Brain microvascular endothelial cell (primary cell): ENCODE measurements around the gene CCDC7.
A peak's percentile ranks its signal among the peaks of the same experiment; 100 is the strongest.
"Not testable (repeated sequence)": the region's sequence is repeated elsewhere in the genome, so short reads cannot be mapped to it uniquely, and the experiment has no call there.

Experiments
- DNase-seq: peaks from one replicate; pipeline ENCODE4 v3.0.0-alpha.2; 2020
- H3K27ac ChIP-seq: fragments of 250-450 bp; sonication (Bioruptor Pico); 2 replicates; pipeline ENCODE4 v1.5.1; 2020; ENCODE audit warnings: mild to moderate bottlenecking, moderate library complexity
- H3K27me3 ChIP-seq: fragments of 250-450 bp; sonication (Bioruptor Pico); replicated peaks from 2 replicates; pipeline ENCODE4 v1.5.1; 2020; ENCODE audit warnings: mild to moderate bottlenecking
- H3K36me3 ChIP-seq: fragments of 250-450 bp; sonication (Bioruptor Pico); replicated peaks from 2 replicates; pipeline ENCODE4 v1.5.1; 2020; ENCODE audit warnings: mild to moderate bottlenecking
- H3K4me3 ChIP-seq: 2 replicates; pipeline ENCODE4 v1.5.1; 2011; ENCODE audit warnings: low read depth, mild to moderate bottlenecking, control low read depth, low read length, moderate library complexity
- in situ Hi-C: cut with HindIII; loops from 2 replicates; pipeline ENCODE4 v1.10.0; 2017; ENCODE audit warnings: low sequenced_read_pairs, low pct_ligation_motif_present
- TF ChIP-seq, protein P1 (sequence below): IDR thresholded peaks from 2 replicates; pipeline ENCODE4 v1.5.1; 2011; ENCODE audit warnings: low read depth, mild to moderate bottlenecking, moderate library complexity, low read length, control low read depth, inconsistent platforms; ENCODE audit errors: missing control alignments

The CCDC7 gene

DNA sequence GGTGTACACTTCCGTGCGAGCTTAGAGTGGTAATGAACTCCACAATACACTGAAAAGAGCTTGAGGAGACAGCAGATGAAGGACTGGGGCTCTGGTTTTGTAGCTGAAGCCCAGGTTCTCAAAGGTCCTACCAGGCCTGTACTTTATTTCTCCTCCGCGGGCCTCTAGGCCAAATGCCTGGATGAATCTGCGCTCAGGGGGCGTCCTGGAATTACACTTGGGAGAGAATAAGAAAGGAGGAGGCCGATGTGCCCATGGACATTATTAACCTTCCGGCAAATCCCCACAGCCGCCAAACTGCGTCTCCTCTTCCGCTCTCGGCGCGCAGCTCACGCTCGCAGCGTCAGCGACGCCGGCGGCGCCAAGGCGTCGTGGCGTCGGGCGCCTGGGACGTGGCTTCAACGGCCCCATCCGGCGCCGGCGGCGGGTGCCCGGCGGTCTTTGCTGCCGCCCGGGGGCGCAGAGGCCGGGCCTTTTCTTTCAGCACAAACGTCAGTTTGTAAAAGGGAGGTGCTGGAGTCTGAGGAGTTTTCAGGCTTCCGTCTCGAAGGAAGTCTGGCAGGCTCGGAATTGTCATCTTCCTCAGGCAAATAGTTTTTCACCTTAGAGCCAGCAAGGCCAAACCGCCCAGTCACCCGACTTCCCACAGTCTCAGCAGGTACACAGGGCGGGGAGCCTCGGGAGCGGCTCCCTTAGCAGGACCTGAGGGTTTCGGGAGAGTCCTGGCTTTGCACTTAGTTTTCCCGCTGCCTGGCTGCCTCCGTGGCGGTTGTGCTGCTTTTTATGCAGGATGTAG lies at the start of gene CCDC7:
CCDC7 (plus strand) TSS at position 401 of the 796 bp plus-strand sequence. CDS start 5,503 bp downstream, outside the sequence.
- H3K27ac ChIP-seq, result peak within 1 kb of the TSS; percentile 85
- no peaks in the 10 kb centered on the region for H3K36me3 ChIP-seq
- DNase-seq, result peak; percentile 82
- in situ Hi-C loops, result no loop called here
- H3K4me3 ChIP-seq, result peak within 1 kb of the TSS; percentile 80
- TF ChIP-seq, protein P1, sequence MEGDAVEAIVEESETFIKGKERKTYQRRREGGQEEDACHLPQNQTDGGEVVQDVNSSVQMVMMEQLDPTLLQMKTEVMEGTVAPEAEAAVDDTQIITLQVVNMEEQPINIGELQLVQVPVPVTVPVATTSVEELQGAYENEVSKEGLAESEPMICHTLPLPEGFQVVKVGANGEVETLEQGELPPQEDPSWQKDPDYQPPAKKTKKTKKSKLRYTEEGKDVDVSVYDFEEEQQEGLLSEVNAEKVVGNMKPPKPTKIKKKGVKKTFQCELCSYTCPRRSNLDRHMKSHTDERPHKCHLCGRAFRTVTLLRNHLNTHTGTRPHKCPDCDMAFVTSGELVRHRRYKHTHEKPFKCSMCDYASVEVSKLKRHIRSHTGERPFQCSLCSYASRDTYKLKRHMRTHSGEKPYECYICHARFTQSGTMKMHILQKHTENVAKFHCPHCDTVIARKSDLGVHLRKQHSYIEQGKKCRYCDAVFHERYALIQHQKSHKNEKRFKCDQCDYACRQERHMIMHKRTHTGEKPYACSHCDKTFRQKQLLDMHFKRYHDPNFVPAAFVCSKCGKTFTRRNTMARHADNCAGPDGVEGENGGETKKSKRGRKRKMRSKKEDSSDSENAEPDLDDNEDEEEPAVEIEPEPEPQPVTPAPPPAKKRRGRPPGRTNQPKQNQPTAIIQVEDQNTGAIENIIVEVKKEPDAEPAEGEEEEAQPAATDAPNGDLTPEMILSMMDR, result peak; percentile 42
- no peaks in the 10 kb centered on the region for H3K27me3 ChIP-seq

- H3K27me3 ChIP-seq, DNase-seq, H3K36me3 ChIP-seq, H3K27ac ChIP-seq, H3K4me3 ChIP-seq, in situ Hi-C loops: not testable (repeated sequence)
These were observed 48.8 kb upstream of the CCDC7 start for GRCh38 chr10:32397163-32397562.

GRCh38 chr10:32399720-32400119 lies 46.2 kb upstream of the CCDC7 start:
- DNase-seq, in situ Hi-C loops, H3K36me3 ChIP-seq, H3K27me3 ChIP-seq, H3K27ac ChIP-seq, H3K4me3 ChIP-seq: not testable (repeated sequence)

GRCh38 chr10:32400961-32401360 lies 45.0 kb upstream of the CCDC7 start:
- H3K36me3 ChIP-seq, result no peaks in the 10 kb centered on the region
- TF ChIP-seq, protein P1, result no peak
- in situ Hi-C loops, result no loop called here

GRCh38 chr10:32402499-32402898 lies 43.4 kb upstream of the CCDC7 start:
- no peak overlapping the region for H3K27ac ChIP-seq
- H3K36me3 ChIP-seq, result no peaks in the 10 kb centered on the region
- TF ChIP-seq, protein P1, result no peak
- no peaks in the 10 kb centered on the region for H3K27me3 ChIP-seq
- in situ Hi-C loops, result no loop called here
- DNase-seq, result no peak
- no peak overlapping the region for H3K4me3 ChIP-seq

More at GRCh38 chr10:32400961-32401360, 45.0 kb upstream of the CCDC7 start:
- Histone ChIP-seq H3K27ac (no peak overlapping the region), H3K27me3 (no peaks in the 10 kb centered on the region), H3K4me3 (no peak overlapping the region)
- DNase-seq, result no peak

DNA sequence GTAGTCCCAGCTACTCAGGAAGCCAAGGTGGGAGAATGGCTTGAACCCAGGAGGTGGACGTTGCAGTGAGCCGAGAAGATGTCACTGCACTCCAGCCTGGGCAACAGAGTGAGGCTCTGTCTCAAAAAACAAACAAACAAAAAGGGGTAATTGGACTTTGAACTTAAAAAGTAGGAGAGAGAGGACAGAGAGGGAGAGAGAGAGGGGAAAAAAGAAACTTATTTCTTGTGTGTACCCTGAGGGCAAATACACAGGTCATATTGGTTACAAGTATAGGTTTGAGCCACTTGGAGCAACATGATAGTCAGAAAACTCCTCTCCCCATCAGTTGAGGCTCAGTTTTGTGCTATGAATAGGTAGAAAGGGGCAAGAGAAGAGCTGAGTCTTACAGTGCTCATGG lies 42.8 kb upstream of the CCDC7 start:
- Histone ChIP-seq H3K27me3 (no peaks in the 10 kb centered on the region), H3K27ac (no peak overlapping the region), H3K36me3 (no peaks in the 10 kb centered on the region), H3K4me3 (no peak overlapping the region)
- TF ChIP-seq, protein P1, result no peak
- DNase-seq, result no peak
- in situ Hi-C loops, result no loop called here

DNA sequence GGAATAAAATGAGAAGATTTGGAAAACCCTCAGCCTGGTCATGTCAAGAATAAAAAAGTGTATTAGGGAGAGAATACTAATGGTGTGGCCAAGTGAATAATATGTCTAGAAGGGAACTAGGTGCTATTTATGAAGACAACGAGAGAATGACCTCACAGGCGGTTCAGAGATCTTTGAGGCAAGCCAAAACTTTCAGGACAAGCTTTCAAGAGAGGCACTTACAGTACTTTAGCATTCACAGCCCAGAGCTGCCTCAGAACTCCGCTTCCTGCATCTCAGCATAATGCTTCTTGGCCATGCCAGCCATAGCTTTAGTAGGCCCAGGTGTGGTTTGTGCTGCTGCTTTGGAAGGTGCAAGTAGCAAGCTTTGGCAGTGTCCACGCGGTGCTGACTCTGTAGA lies 37.2 kb upstream of the CCDC7 start:
- Histone ChIP-seq H3K27ac (no peak overlapping the region), H3K4me3 (no peak overlapping the region), H3K27me3 (no peaks in the 10 kb centered on the region), H3K36me3 (no peaks in the 10 kb centered on the region)
- in situ Hi-C loops, result no loop called here
- DNase-seq, result no peak
- TF ChIP-seq, protein P1, result no peak
